Measurements from ENCODE around the gene TSPAN13.

TSPAN13 gene

DNA sequence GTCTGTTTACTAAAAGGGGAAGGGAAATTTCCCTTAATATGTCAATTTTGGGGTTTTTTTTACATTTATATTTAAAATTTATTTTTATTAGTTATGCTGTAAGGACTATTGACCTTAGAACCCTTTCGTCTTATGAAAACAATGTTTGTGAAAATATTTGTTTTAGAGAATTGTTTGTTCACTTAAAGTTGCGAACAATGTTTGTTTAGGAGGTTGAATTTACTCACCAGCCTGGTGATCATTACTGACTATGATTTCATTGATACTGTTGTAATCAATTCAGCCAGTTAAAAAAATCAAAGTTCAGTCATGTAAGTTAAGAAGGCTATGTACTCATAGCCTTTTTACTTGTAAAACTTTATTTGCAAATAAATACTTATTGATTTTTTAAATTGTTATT lies 27.4 kb upstream of the TSPAN13 start:
- TF ChIP-seq ZFP3 (CRISPR knock-in tag; IDR thresholded peaks at IDR 0.05) = no peak
- TF ChIP-seq, protein P1, sequence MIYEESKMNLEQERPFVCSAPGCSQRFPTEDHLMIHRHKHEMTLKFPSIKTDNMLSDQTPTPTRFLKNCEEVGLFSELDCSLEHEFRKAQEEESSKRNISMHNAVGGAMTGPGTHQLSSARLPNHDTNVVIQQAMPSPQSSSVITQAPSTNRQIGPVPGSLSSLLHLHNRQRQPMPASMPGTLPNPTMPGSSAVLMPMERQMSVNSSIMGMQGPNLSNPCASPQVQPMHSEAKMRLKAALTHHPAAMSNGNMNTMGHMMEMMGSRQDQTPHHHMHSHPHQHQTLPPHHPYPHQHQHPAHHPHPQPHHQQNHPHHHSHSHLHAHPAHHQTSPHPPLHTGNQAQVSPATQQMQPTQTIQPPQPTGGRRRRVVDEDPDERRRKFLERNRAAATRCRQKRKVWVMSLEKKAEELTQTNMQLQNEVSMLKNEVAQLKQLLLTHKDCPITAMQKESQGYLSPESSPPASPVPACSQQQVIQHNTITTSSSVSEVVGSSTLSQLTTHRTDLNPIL (CRISPR knock-in tag; IDR thresholded peaks at IDR 0.05; ENCODE audit: low read depth) = no peak
- no peak for TF ChIP-seq BACH2 (CRISPR knock-in tag; IDR thresholded peaks at IDR 0.05; ENCODE audit: borderline replicate concordance)
- no peak for TF ChIP-seq ZFP30 (CRISPR knock-in tag; IDR thresholded peaks at IDR 0.05)
- ATAC-seq = no peak

GRCh38 chr7:16727736-16728135 lies 25.8 kb upstream of the TSPAN13 start:
- no peak for ATAC-seq
- TF ChIP-seq ARNTL (CRISPR knock-in tag; IDR thresholded peaks at IDR 0.05; ENCODE audit: borderline replicate concordance, low read depth) (no peak), OSR1 (CRISPR knock-in tag; IDR thresholded peaks at IDR 0.05) (no peak), RARB (CRISPR knock-in tag; IDR thresholded peaks at IDR 0.05) (no peak), CSDC2 (CRISPR knock-in tag; IDR thresholded peaks at IDR 0.05) (no peak), ZNF565 (CRISPR knock-in tag; conservative IDR thresholded peaks at IDR 0.05; ENCODE audit: low read depth) (no peak)
- TF ChIP-seq, protein P2, sequence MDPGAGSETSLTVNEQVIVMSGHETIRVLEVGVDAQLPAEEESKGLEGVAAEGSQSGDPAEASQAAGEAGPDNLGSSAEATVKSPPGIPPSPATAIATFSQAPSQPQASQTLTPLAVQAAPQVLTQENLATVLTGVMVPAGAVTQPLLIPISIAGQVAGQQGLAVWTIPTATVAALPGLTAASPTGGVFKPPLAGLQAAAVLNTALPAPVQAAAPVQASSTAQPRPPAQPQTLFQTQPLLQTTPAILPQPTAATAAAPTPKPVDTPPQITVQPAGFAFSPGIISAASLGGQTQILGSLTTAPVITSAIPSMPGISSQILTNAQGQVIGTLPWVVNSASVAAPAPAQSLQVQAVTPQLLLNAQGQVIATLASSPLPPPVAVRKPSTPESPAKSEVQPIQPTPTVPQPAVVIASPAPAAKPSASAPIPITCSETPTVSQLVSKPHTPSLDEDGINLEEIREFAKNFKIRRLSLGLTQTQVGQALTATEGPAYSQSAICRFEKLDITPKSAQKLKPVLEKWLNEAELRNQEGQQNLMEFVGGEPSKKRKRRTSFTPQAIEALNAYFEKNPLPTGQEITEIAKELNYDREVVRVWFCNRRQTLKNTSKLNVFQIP (CRISPR knock-in tag; IDR thresholded peaks at IDR 0.05; ENCODE audit: borderline replicate concordance, low read depth) = no peak

- ATAC-seq = no peak
- no peak for TF ChIP-seq ESRRG (CRISPR knock-in tag; IDR thresholded peaks at IDR 0.05)
- no peak for TF ChIP-seq ZC3H10 (CRISPR knock-in tag; IDR thresholded peaks at IDR 0.05)
- TF ChIP-seq ZFP3 (CRISPR knock-in tag; IDR thresholded peaks at IDR 0.05) = no peak
- no peak for TF ChIP-seq OSR1 (CRISPR knock-in tag; IDR thresholded peaks at IDR 0.05)
- no peak for TF ChIP-seq CSDC2 (CRISPR knock-in tag; IDR thresholded peaks at IDR 0.05)
- TF ChIP-seq PATZ1 (CRISPR knock-in tag; IDR thresholded peaks at IDR 0.05; ENCODE audit: borderline replicate concordance) = no peak
- no peak for TF ChIP-seq TCF4 (CRISPR knock-in tag; IDR thresholded peaks at IDR 0.05; ENCODE audit: borderline replicate concordance)
- TF ChIP-seq ZNF70 (CRISPR knock-in tag; IDR thresholded peaks at IDR 0.05) = no peak
- TF ChIP-seq BACH2 (CRISPR knock-in tag; IDR thresholded peaks at IDR 0.05; ENCODE audit: borderline replicate concordance) = no peak
- TF ChIP-seq ISL1 (CRISPR knock-in tag; IDR thresholded peaks at IDR 0.05) = no peak
- no peak for TF ChIP-seq ZNF8 (CRISPR knock-in tag; IDR thresholded peaks at IDR 0.05)
- no peak for TF ChIP-seq PPARA (CRISPR knock-in tag; IDR thresholded peaks at IDR 0.05; ENCODE audit: borderline replicate concordance)
- no peak for TF ChIP-seq SNAI2 (CRISPR knock-in tag; IDR thresholded peaks at IDR 0.05)
- no peak for TF ChIP-seq TOX (CRISPR knock-in tag; IDR thresholded peaks at IDR 0.05; ENCODE audit: borderline replicate concordance)
- no peak for TF ChIP-seq CSRNP3 (CRISPR knock-in tag; IDR thresholded peaks at IDR 0.05)
- TF ChIP-seq, protein P3, sequence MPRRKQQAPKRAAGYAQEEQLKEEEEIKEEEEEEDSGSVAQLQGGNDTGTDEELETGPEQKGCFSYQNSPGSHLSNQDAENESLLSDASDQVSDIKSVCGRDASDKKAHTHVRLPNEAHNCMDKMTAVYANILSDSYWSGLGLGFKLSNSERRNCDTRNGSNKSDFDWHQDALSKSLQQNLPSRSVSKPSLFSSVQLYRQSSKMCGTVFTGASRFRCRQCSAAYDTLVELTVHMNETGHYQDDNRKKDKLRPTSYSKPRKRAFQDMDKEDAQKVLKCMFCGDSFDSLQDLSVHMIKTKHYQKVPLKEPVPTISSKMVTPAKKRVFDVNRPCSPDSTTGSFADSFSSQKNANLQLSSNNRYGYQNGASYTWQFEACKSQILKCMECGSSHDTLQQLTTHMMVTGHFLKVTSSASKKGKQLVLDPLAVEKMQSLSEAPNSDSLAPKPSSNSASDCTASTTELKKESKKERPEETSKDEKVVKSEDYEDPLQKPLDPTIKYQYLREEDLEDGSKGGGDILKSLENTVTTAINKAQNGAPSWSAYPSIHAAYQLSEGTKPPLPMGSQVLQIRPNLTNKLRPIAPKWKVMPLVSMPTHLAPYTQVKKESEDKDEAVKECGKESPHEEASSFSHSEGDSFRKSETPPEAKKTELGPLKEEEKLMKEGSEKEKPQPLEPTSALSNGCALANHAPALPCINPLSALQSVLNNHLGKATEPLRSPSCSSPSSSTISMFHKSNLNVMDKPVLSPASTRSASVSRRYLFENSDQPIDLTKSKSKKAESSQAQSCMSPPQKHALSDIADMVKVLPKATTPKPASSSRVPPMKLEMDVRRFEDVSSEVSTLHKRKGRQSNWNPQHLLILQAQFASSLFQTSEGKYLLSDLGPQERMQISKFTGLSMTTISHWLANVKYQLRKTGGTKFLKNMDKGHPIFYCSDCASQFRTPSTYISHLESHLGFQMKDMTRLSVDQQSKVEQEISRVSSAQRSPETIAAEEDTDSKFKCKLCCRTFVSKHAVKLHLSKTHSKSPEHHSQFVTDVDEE (CRISPR knock-in tag; IDR thresholded peaks at IDR 0.05) = no peak
- TF ChIP-seq, protein P1 (CRISPR knock-in tag; IDR thresholded peaks at IDR 0.05; ENCODE audit: low read depth) = no peak
- no peak for TF ChIP-seq ZNF565 (CRISPR knock-in tag; conservative IDR thresholded peaks at IDR 0.05; ENCODE audit: low read depth)
Observed at GRCh38 chr7:16728811-16729210, 24.7 kb upstream of the TSPAN13 start.
